GM18499 (cell line): ENCODE data around the gene KIF1A.

ENCODE experiments used
- ATAC-seq: cut with Tn5 transposase; IDR thresholded peaks from one replicate; pipeline ENCODE4 v1.9.1; 2021; ENCODE audit warnings: moderate number of reproducible peaks; ENCODE audit not compliant: insufficient read depth, unreplicated experiment

The KIF1A gene

DNA sequence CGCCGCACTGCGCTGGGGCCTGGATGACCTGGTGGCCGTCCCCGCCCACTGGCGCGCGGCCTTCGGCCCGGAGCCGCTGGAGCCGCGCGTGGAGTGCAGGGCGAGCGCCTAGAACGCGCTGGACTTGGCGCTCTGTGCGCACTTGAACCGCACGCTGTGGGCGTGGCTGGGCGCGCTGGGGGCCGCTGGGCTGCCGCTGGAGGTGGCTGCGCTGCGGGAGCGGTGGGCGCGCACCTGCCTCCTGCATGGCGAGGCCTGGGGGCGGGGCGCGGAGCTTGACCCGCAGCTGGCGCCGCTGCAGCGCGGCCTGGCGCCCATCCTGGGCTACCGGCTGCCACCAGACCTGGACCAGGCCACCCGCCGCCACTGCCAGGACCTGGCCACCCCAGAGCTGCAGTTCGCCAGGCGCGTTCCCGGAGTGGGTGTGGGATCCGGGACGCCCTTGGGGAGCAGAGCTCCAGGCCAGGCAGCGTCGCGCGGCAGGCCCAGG is 147.3 kb downstream of the KIF1A start:
- ATAC-seq = no peak

DNA sequence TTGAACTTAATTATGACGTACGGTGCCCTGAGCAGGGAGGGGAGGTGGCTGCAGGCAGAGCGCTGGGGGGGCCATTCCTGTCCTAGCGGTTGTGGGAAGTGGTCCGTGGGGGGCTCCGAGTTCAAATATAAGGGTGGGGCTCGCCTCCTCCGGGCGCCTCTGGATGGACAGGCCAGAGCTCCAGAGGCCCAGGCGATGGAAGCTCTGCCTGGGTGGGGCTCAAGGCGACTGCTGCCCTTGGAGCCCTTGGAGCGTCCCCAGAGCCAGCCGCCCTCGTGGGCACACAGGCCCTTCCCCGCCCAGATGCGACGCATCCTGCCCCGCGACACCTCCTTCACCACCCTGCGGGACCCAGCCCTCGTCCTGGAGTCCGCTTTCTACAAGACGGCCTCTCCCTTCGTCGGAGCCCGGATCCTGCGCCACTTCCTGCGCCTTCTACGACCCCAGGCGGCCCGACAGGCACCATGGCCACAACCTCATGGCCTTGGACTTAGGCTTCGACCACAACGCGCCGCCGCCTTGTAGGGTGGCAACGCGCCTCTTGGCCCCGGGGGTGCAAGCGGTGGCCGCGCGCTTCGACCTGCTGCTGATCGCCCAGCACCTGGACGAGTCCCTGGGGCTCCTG is 147.8 kb downstream of the KIF1A start:
- no peak for ATAC-seq

DNA sequence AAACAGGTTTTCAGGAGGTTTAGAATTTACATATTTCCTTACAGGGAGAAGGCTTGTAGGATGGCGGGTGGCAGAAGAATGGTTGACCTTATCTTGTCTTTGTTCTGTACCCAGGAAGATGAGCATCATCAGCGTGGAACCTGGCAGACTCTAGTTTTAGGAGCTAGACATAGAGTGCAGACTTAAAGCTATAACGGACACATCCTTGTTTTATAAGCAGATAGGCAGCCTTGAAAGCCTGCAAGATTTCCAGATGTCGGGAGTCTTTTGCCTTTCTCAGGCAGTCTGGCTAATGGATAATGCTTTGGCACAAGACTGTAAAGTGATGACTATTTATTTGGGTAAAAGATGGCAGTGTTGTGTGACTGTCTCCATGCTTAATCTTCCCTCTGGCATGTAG is 149.1 kb downstream of the KIF1A start:
- ATAC-seq = no peak

DNA sequence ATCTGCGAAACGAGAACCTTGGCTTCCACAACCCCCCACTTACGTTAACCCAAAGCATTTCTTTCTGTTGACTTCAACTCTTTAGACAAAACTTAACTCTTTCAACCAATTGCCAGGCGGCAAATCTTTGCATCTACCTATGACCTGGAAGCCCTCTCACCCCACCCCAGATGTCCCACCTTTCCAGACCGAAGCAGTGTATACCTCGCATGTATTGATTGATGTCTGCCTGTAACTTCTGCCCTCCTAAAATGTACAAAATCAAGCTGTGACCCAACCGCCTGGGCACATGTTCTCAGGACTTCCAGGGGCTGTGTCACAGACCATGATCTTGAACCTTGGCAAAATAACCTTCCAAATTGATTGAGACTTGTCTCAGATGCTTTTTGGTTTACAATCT is 149.6 kb downstream of the KIF1A start:
- no peak for ATAC-seq

DNA sequence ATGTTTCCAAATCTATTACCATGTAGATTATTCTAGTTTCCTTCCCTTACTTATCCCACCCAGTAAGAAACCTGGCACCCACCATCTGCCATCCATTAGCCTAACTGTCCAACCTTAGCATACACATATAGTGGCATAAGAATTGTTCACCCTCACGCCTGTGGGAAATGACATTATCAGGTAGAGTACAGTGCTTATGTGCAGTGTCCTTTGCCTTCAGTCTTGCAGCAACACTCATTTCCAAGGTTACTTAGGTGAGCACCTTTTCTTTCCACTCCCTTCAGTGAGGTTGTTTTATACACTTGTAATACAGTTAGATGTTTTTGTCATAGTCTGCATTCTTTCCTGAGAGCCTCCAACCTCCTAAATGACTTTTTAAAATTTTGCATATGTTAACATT is 155.4 kb downstream of the KIF1A start:
- ATAC-seq = no peak
